H1 (cell line): ENCODE measurements around the gene ZBTB46. TPM values are rescaled to one million over a fixed set of nuclear protein-coding genes. Genes with fewer than 3 reads are reported as not detected.

Experiments
- CTCF ChIA-PET: fragments of 300-600 bp; sonication (Branson Sonifier 250); formaldehyde crosslinking; loops from one replicate; lab custom pipeline; 2021; ENCODE audit not compliant: partially characterized antibody; lab: Charles Lee
- POLR2A ChIA-PET: fragments of 300-600 bp; sonication (Branson Sonifier 250); formaldehyde crosslinking; loops from one replicate; lab custom pipeline; 2021; ENCODE audit warnings: inconsistent platforms; ENCODE audit not compliant: partially characterized antibody; lab: Charles Lee
- DNase-seq, 2 experiments: peaks; one replicate each; pipeline versions ENCODE4 v3.0.0 to v3.0.0-alpha.2; 2010 to 2022; ENCODE audit warnings: low spot score in 2 of 2, low read depth in 1 of 2, mixed read lengths in 1 of 2
- FAIRE-seq: peaks from 2 replicates; lab custom pipeline; 2011; peaks lifted over from hg19 to GRCh38; lab: Jason Lieb, UNC
- H2AFZ ChIP-seq: 2 replicates; pipeline ENCODE4 v1.8.1; 2012; ENCODE audit warnings: low read length, inconsistent platforms
- H2AK5ac ChIP-seq: 2 replicates; pipeline ENCODE4 v1.6.1; 2013; ENCODE audit warnings: low read depth, low read length
- H2BK120ac ChIP-seq: replicated peaks from 2 replicates; pipeline ENCODE3; 2013; ENCODE audit warnings: low read depth, low read length, inconsistent platforms
- H2BK12ac ChIP-seq: 2 replicates; pipeline ENCODE4 v1.6.1; 2013; ENCODE audit warnings: low read depth, low read length
- H2BK15ac ChIP-seq: 2 replicates; pipeline ENCODE4 v1.6.1; 2013; ENCODE audit warnings: low read length
- H2BK20ac ChIP-seq: 2 replicates; pipeline ENCODE4 v1.6.1; 2013; ENCODE audit warnings: low read length
- H2BK5ac ChIP-seq: 2 replicates; pipeline ENCODE4 v1.6.1; 2013; ENCODE audit warnings: low read depth, low read length
- H3K14ac ChIP-seq: 2 replicates; pipeline ENCODE4 v1.6.1; 2013; ENCODE audit warnings: inconsistent platforms; ENCODE audit not compliant: insufficient read length
- H3K18ac ChIP-seq: 2 replicates; pipeline ENCODE4 v1.6.1; 2013; ENCODE audit warnings: low read length; ENCODE audit errors: extremely low read depth
- H3K23ac ChIP-seq: 2 replicates; pipeline ENCODE4 v1.6.1; 2013; ENCODE audit warnings: inconsistent platforms; ENCODE audit not compliant: insufficient read length
- H3K23me2 ChIP-seq: 2 replicates; pipeline ENCODE4 v1.6.1; 2013; ENCODE audit warnings: low read depth, low read length
- H3K27ac ChIP-seq: 2 replicates; pipeline ENCODE4 v1.6.1; 2011; ENCODE audit warnings: low read depth, low read length, inconsistent platforms
- H3K27me3 ChIP-seq, 4 experiments: replicated peaks in 1 of 4; 1 replicate in 1 of 4; 2 replicates in 3 of 4; pipeline versions ENCODE4 v1.6.1 to v1.8.1; 2011 to 2013; ENCODE audit warnings: low read length in 3 of 4, mild to moderate bottlenecking in 3 of 4, inconsistent platforms in 2 of 4, mixed read lengths in 2 of 4, moderate library complexity in 1 of 4; ENCODE audit not compliant: control insufficient read depth in 3 of 4, insufficient read depth in 3 of 4; ENCODE audit errors: extremely low read depth in 1 of 4
- H3K36me3 ChIP-seq, 4 experiments: 2 replicates each; pipeline versions ENCODE4 v1.6.1 to v1.8.1; 2011 to 2013; ENCODE audit warnings: mild to moderate bottlenecking in 4 of 4, low read length in 3 of 4, moderate library complexity in 2 of 4, control low read depth in 1 of 4, inconsistent platforms in 1 of 4; ENCODE audit not compliant: insufficient read depth in 4 of 4, control insufficient read depth in 2 of 4
- H3K4ac ChIP-seq: replicated peaks from 2 replicates; pipeline ENCODE3; 2013; ENCODE audit warnings: low read length, low read depth, mixed read lengths, inconsistent platforms; ENCODE audit not compliant: insufficient read length
- H3K4me1 ChIP-seq, 4 experiments: replicated peaks in 1 of 4; 1 replicate in 1 of 4; 2 replicates in 3 of 4; pipeline versions ENCODE4 v1.6.1 to v1.8.1; 2011 to 2013; ENCODE audit warnings: low read length in 3 of 4, inconsistent platforms in 2 of 4, mixed read lengths in 1 of 4; ENCODE audit not compliant: insufficient read depth in 4 of 4, control insufficient read depth in 3 of 4
- H3K4me2 ChIP-seq, 2 experiments: 2 replicates each; pipeline versions ENCODE4 v1.6.1 to v1.8.1; 2011 to 2013; ENCODE audit warnings: low read depth in 2 of 2, low read length in 2 of 2, control low read depth in 1 of 2, inconsistent platforms in 1 of 2, mild to moderate bottlenecking in 1 of 2; ENCODE audit not compliant: insufficient read depth in 1 of 2
- H3K4me3 ChIP-seq, 4 experiments: fragments of 200-600, 300-600 bp in 1 of 4; sonication (generic), shearing (Covaris generic), sonication (Bioruptor Twin) in 1 of 4; 2 replicates each; pipeline versions ENCODE4 v1.5.1 to v1.8.1; 2011 to 2016; ENCODE audit warnings: low read length in 4 of 4, low read depth in 3 of 4, control low read depth in 2 of 4, inconsistent platforms in 2 of 4, mild to moderate bottlenecking in 2 of 4, mixed read lengths in 1 of 4, moderate library complexity in 1 of 4; ENCODE audit not compliant: insufficient read depth in 2 of 4; ENCODE audit errors: extremely low read depth in 1 of 4
- H3K56ac ChIP-seq: replicated peaks from 2 replicates; pipeline ENCODE3; 2013; ENCODE audit warnings: low read depth, mild to moderate bottlenecking, mixed read lengths, low read length, inconsistent platforms; ENCODE audit not compliant: insufficient read length
- H3K79me1 ChIP-seq: 2 replicates; pipeline ENCODE4 v1.6.1; 2013; ENCODE audit warnings: low read depth, low read length, control low read depth
- H3K79me2 ChIP-seq, 2 experiments: 2 replicates each; pipeline versions ENCODE4 v1.6.1 to v1.8.1; 2012 to 2013; ENCODE audit warnings: low read length in 2 of 2, mild to moderate bottlenecking in 2 of 2, inconsistent platforms in 1 of 2; ENCODE audit not compliant: insufficient read depth in 2 of 2, control insufficient read depth in 1 of 2
- H3K9ac ChIP-seq, 4 experiments: replicated peaks in 1 of 4; 1 replicate in 1 of 4; 2 replicates in 3 of 4; pipeline versions ENCODE4 v1.6.1 to v1.8.1; 2011 to 2013; ENCODE audit warnings: low read depth in 3 of 4, low read length in 3 of 4, control low read depth in 2 of 4, mild to moderate bottlenecking in 2 of 4, moderate library complexity in 2 of 4, inconsistent platforms in 1 of 4; ENCODE audit errors: extremely low read depth in 1 of 4
- H3K9me3 ChIP-seq, 2 experiments: 2 replicates each; pipeline versions ENCODE4 v1.6.1 to v1.8.1; 2012 to 2013; ENCODE audit warnings: mild to moderate bottlenecking in 2 of 2, moderate library complexity in 2 of 2, control low read depth in 1 of 2, inconsistent platforms in 1 of 2, low read depth in 1 of 2, low read length in 1 of 2, mixed read lengths in 1 of 2; ENCODE audit not compliant: insufficient read depth in 2 of 2
- H4K20me1 ChIP-seq, 2 experiments: replicated peaks in 1 of 2; 2 replicates each; pipeline versions ENCODE3 to v1.8.1; 2011 to 2013; ENCODE audit warnings: inconsistent platforms in 2 of 2, low read length in 2 of 2, mild to moderate bottlenecking in 1 of 2; ENCODE audit not compliant: insufficient read depth in 2 of 2, control insufficient read depth in 1 of 2
- H4K5ac ChIP-seq: 2 replicates; pipeline ENCODE4 v1.6.1; 2013; ENCODE audit warnings: low read length, low read depth, mixed read lengths, inconsistent platforms; ENCODE audit not compliant: insufficient read length
- H4K8ac ChIP-seq: 2 replicates; pipeline ENCODE4 v1.8.0; 2013; ENCODE audit warnings: mild to moderate bottlenecking, moderate library complexity, low read length, inconsistent platforms; ENCODE audit not compliant: insufficient read depth; ENCODE audit errors: extremely low read depth
- H4K91ac ChIP-seq: replicated peaks from 2 replicates; pipeline ENCODE3; 2013; ENCODE audit warnings: low read length, mixed read lengths, inconsistent platforms; ENCODE audit not compliant: insufficient read length
- RBBP5 ChIP-seq: IDR thresholded peaks from 2 replicates; pipeline ENCODE4 v1.7.1; 2012; ENCODE audit warnings: low read depth, mild to moderate bottlenecking, inconsistent platforms, low read length, moderate library complexity, borderline replicate concordance
- WGBS, 2 experiments: shearing (Covaris generic) in 1 of 2; methylation state at CpG; one replicate each; pipeline versions ENCODE4 v1.1.6 to v1.1.7; 2013 to 2015; ENCODE audit warnings: low lambda C conversion rate in 2 of 2, mixed read lengths in 2 of 2, inconsistent platforms in 1 of 2, low coverage in 1 of 2, missing lambda C conversion rate in 1 of 2; ENCODE audit not compliant: insufficient replicate concordance in 2 of 2, insufficient coverage in 1 of 2, insufficient read length in 1 of 2; ENCODE audit errors: extremely low coverage in 1 of 2, missing lambda C conversion rate in 1 of 2; 5-methylcytosine and 5-hydroxymethylcytosine counted together
- polyA plus RNA-seq, 7 experiments: library from polyadenylated mRNA; depleted of rRNA in 3 of 7; stranded (reverse) in 5 of 7; unstranded in 2 of 7; fragments of >200 nt in 5 of 7; fragments of 200-250 nt in 2 of 7; gene quantifications; 1 replicate in 5 of 7; 2 replicates in 1 of 7; 4 replicates in 1 of 7; pipeline versions ENCODE4 v1.2.1 to v1.2.3, GENCODE V29; 2011 to 2013; ENCODE audit warnings: missing spikeins in 2 of 7, mixed read lengths in 2 of 7
- total RNA-seq: library from RNA; stranded (reverse); fragmentation: NEBNext Ultra II Directional; extraction: Animal tissue kit (Norgen Biotek cat#: 25700); gene quantifications from 2 replicates; pipeline ENCODE4 v1.2.1, GENCODE V29; 2021
- TF ChIP-seq, protein P1 (sequence below): IDR thresholded peaks from 2 replicates; pipeline ENCODE4 v1.6.1; 2012; ENCODE audit warnings: low read length, inconsistent platforms

ZBTB46 gene
- total and polyA plus RNA-seq, 2 of the 8 experiments (the other 6 are each of a cell fraction or from before 2014, with no cell fraction given), result 6.4 to 22.4 TPM

GRCh38 chr20:63695424-63696305 lies 135.4 kb downstream of the ZBTB46 start:
- CTCF ChIA-PET, result interaction anchor here (0.6 to 1.1 kb wide), 4 partner anchors 12 to 1534 kb away, joined by 3 to 4 read pairs (median 3); partner anchors contain the start of genes ARFRP1, PTK6 and ZGPAT
- H3K27me3 ChIP-seq, result no peaks in the 10 kb centered on the region
- no peak overlapping the region for H2BK120ac ChIP-seq
- no peak overlapping the region for H4K91ac ChIP-seq
- H2BK5ac ChIP-seq, result peak overlapping the region; percentile 13; the same call in 1 of the 2 replicates
- 91% methylated on average over 25 of the region's 25 CpGs; no CpG with 5 or more reads in 1 of the 2 experiments for WGBS, 2 experiments
- peak overlapping the region; percentile 72 for H4K8ac ChIP-seq
- no peak overlapping the region for H4K5ac ChIP-seq
- DNase-seq (no peak), FAIRE-seq (no peak)
- H3K18ac ChIP-seq, result no peak overlapping the region
- no peak overlapping the region for H2AK5ac ChIP-seq
- H3K9ac ChIP-seq, result no peak overlapping the region
- H4K20me1 ChIP-seq, result peaks cover 0 to 15% of the 10 kb centered on the region in 2 experiments
- no peak overlapping the region for H2BK15ac ChIP-seq
- peaks cover 0 to 12% (median 7%) of the 10 kb centered on the region in 4 experiments; a peak in 4 of 7 replicates for H3K4me1 ChIP-seq
- H3K4ac ChIP-seq, result no peak overlapping the region
- H2AFZ ChIP-seq, result no peak overlapping the region
- H3K4me2 ChIP-seq, result peak overlapping the region in 1 of 2 experiments; percentile 65; a peak in 2 of 4 replicates
- H2BK20ac ChIP-seq, result no peak overlapping the region
- no peak overlapping the region for H3K27ac ChIP-seq
- no peak overlapping the region for H3K23ac ChIP-seq
- no peak overlapping the region for H3K56ac ChIP-seq
- no peak overlapping the region for H3K4me3 ChIP-seq
- H3K23me2 ChIP-seq, result peaks cover 8% of the 10 kb centered on the region; the same call in 1 of the 2 replicates
- H3K79me2 ChIP-seq, result no peaks in the 10 kb centered on the region
- H3K79me1 ChIP-seq, result no peaks in the 10 kb centered on the region
- POLR2A ChIA-PET, result interaction anchor here (0.8 to 4.2 kb wide), 12 partner anchors 8 to 199 kb away, joined by 3 to 49 read pairs (median 6); partner anchors contain the start of genes ARFRP1, LIME1, RTEL1 and ZGPAT
- TF ChIP-seq, protein P1, sequence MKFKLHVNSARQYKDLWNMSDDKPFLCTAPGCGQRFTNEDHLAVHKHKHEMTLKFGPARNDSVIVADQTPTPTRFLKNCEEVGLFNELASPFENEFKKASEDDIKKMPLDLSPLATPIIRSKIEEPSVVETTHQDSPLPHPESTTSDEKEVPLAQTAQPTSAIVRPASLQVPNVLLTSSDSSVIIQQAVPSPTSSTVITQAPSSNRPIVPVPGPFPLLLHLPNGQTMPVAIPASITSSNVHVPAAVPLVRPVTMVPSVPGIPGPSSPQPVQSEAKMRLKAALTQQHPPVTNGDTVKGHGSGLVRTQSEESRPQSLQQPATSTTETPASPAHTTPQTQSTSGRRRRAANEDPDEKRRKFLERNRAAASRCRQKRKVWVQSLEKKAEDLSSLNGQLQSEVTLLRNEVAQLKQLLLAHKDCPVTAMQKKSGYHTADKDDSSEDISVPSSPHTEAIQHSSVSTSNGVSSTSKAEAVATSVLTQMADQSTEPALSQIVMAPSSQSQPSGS, result peak; percentile 9; the same call in 1 of the 2 replicates
- no peak for TF ChIP-seq RBBP5
- H2BK12ac ChIP-seq, result no peak overlapping the region
- H3K14ac ChIP-seq, result no peak overlapping the region
- H3K9me3 ChIP-seq, result no peaks in the 10 kb centered on the region; a peak in 1 of 4 replicates
- H3K36me3 ChIP-seq, result peaks cover 0 to 3% (median 0%) of the 10 kb centered on the region in 4 experiments; a peak in 1 of 8 replicates
